Skeletal muscle satellite cell (primary cell): Measurements from ENCODE around the gene ETV1.

Experiments used
- H3K27me3 ChIP-seq: 2 replicates; pipeline ENCODE4 v1.7.0; 2013; ENCODE audit warnings: low read length; ENCODE audit not compliant: control insufficient read depth, insufficient read depth
- H3K36me3 ChIP-seq: 2 replicates; pipeline ENCODE4 v1.7.0; 2013; ENCODE audit warnings: mild to moderate bottlenecking, control low read depth, low read length; ENCODE audit not compliant: insufficient read depth
- H3K4me1 ChIP-seq: 2 replicates; pipeline ENCODE4 v1.7.0; 2013; ENCODE audit warnings: low read length; ENCODE audit not compliant: control insufficient read depth, insufficient read depth
- H3K4me2 ChIP-seq: 2 replicates; pipeline ENCODE4 v1.7.0; 2013; ENCODE audit warnings: mild to moderate bottlenecking, low read length
- H3K4me3 ChIP-seq: 2 replicates; pipeline ENCODE4 v1.7.0; 2013; ENCODE audit warnings: low read length
- H3K9ac ChIP-seq: 2 replicates; pipeline ENCODE4 v1.7.0; 2013; ENCODE audit warnings: mild to moderate bottlenecking, low read depth, low read length, moderate library complexity
- H3K9me3 ChIP-seq: replicated peaks from 2 replicates; pipeline ENCODE4 v1.7.0; 2013; ENCODE audit warnings: mild to moderate bottlenecking, control low read depth, low read length

ETV1 gene

DNA sequence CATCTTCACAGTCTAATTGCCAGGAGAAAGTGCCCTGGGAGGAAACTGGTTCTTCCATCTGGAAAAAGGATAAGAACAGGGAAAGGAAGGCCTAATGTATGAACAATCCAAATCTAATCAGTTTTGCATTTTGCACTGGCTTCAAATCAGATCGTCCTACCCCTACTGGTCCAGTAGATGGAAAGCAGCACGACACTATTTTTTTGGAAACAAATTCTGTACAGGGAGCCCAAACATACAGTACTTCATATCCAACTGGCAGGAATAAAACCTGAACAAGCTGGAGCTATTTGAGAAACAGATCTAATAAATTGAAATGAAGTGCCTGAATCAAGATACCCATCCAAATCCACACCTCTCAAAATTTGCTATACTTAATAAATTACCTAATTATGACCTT is 36.5 kb downstream of the ETV1 start:
- Histone ChIP-seq H3K9ac (no peak overlapping the region), H3K4me1 (no peaks in the 10 kb centered on the region), H3K9me3 (no peaks in the 10 kb centered on the region), H3K27me3 (no peaks in the 10 kb centered on the region), H3K4me3 (no peak overlapping the region), H3K4me2 (no peak overlapping the region), H3K36me3 (no peaks in the 10 kb centered on the region)

DNA sequence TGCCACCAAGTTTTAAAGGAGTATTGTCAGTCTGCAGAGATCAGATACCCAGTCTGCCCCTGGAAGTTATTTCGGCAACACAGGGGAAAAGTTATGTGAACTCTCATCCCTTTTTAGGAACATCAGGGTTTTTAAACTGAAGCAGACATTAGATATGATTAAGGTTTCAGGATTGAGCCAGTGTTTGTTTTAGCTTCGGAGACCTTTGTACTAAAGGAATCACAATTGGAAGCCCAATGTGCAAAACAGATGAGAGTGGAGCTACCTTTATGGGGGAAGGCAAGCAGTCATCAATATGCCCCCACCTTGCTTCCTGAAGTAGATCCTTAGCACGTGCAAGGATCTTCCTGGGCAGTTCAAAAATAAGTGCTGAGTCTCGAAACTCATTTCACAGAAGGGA is 39.5 kb downstream of the ETV1 start:
- no peak overlapping the region for H3K4me2 ChIP-seq
- no peaks in the 10 kb centered on the region for H3K9me3 ChIP-seq
- H3K27me3 ChIP-seq = no peaks in the 10 kb centered on the region
- H3K4me1 ChIP-seq = peaks cover 10% of the 10 kb centered on the region
- no peaks in the 10 kb centered on the region for H3K36me3 ChIP-seq
- no peak overlapping the region for H3K4me3 ChIP-seq
- H3K9ac ChIP-seq = no peak overlapping the region

DNA sequence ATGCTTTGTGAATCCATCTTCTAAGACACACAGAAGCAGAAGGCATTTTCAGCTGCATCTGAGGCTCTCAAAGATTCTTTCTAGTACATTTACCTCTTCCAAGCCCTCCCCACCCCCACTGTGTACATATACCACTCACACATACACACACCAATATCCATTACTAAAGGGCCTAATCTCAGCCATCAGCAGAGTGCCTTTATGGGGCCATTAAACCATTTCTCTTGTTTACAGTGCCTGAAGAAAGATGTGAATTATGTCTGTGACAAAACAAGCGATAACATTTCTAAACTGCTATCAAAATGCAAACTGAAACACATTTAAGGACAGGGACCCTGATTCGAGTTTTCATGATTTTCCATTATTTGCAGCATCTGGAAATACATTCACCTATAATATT is 40.0 kb downstream of the ETV1 start:
- Histone ChIP-seq H3K4me3 (no peak overlapping the region), H3K9ac (no peak overlapping the region), H3K9me3 (no peaks in the 10 kb centered on the region), H3K27me3 (no peaks in the 10 kb centered on the region), H3K36me3 (no peaks in the 10 kb centered on the region), H3K4me1 (peaks cover 10% of the 10 kb centered on the region), H3K4me2 (no peak overlapping the region)

DNA sequence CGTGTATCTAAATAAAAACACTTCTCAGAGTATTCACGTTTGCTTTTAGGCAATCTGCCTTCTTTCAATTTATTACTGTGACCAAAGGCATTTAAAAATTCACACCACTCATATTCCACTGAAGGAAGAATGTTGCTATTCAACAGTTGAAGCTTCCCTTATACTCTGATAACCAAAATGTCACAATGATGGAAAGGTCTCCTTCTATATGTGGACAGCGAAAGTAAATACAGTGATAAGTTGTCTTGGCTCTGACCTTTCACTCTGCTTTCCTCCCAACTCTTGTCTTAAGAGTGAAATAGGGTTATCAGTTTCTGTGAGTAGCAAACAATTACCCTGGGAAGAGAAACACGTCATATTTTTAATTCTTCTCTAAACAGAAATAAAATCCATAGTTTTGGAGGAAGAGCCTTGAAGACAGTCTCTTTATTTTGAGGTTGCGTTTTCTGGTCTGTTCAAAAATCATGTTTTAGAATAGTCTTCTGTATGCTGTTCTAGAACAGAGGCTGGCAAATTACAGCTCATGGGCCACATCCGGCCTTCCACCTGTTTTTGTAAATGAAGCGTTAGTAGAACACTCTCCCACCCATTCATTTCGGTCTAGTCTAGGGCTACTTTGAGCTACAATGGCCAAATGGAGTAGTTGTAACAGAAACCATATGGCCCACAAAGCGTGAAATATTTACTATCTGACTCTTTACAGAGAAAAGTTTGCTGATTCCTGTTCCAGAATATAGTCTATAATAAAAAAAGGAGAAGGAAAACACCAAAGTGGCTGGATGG is 41.3 kb downstream of the ETV1 start:
- no peaks in the 10 kb centered on the region for H3K36me3 ChIP-seq
- no peaks in the 10 kb centered on the region for H3K27me3 ChIP-seq
- no peak overlapping the region for H3K4me2 ChIP-seq
- H3K9me3 ChIP-seq = no peaks in the 10 kb centered on the region
- no peak overlapping the region for H3K4me3 ChIP-seq
- no peak overlapping the region for H3K9ac ChIP-seq
- H3K4me1 ChIP-seq = peaks cover 10% of the 10 kb centered on the region

DNA sequence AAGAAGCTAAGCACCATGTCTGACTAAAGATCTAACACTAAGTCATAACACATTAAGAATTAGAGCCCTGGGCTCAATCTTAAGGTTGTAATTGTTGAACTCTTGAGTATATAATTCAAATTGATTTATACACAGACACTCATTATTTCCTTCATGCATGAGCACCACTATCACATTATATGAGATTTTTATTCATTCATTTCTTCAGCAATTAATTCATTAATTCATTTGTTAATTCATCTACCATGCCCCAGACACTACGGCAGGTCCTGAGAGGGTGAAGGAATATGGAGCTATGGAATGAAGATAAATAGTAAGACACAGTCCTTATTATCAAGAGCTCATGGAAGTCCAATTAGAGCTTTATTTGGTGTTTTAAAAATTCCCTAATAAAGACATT is 41.9 kb downstream of the ETV1 start:
- Histone ChIP-seq H3K27me3 (no peaks in the 10 kb centered on the region), H3K36me3 (no peaks in the 10 kb centered on the region), H3K4me2 (no peak overlapping the region), H3K9ac (no peak overlapping the region), H3K4me1 (peaks cover 10% of the 10 kb centered on the region), H3K4me3 (no peak overlapping the region), H3K9me3 (no peaks in the 10 kb centered on the region)

DNA sequence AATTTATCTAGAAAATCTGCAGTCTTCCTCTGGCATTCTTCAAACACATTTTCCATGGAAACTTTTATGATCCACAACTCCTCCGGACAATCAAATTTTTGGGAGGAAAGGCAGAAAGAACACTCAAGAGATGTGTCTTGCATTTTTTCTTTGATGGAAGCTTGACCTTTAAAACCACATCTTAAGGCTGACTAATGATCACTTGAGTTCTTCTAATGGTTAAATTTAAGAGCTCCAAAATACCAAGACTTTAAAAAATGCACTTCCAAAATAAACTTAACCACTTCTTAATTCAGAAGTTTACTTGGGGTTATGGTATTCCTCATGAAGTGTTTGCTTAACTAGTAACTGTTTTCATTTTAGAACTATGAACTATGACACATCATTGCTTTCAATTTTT is 43.3 kb downstream of the ETV1 start:
- no peaks in the 10 kb centered on the region for H3K36me3 ChIP-seq
- H3K27me3 ChIP-seq = no peaks in the 10 kb centered on the region
- peak overlapping the region; percentile 64 for H3K4me2 ChIP-seq
- H3K4me3 ChIP-seq = peak overlapping the region; percentile 56
- H3K9ac ChIP-seq = peak overlapping the region; percentile 10
- H3K9me3 ChIP-seq = no peaks in the 10 kb centered on the region
- H3K4me1 ChIP-seq = peaks cover 10% of the 10 kb centered on the region

DNA sequence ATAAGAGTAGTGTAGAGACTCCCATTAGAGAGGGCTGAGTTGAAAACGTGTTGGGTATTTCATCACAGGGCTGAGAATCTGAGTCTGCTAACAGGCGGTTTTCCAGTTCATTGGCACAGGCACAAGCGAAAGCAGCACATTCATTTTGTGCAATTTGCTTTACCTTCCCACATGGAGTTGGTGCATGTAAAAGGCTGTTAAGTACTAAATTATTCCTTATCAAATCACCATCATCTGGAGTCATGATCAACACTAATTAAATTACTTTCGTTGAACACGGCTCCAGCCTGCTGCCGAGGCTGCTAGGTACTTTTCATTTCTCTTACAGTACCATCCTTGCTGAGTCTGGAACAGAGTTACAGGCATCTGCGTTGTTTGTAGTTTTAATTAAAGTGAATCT is 43.8 kb downstream of the ETV1 start:
- Histone ChIP-seq H3K36me3 (no peaks in the 10 kb centered on the region), H3K4me3 (peak overlapping the region; percentile 56), H3K4me1 (peaks cover 10% of the 10 kb centered on the region), H3K9me3 (no peaks in the 10 kb centered on the region), H3K27me3 (no peaks in the 10 kb centered on the region), H3K9ac (peak overlapping the region; percentile 10), H3K4me2 (peak overlapping the region; percentile 64)

DNA sequence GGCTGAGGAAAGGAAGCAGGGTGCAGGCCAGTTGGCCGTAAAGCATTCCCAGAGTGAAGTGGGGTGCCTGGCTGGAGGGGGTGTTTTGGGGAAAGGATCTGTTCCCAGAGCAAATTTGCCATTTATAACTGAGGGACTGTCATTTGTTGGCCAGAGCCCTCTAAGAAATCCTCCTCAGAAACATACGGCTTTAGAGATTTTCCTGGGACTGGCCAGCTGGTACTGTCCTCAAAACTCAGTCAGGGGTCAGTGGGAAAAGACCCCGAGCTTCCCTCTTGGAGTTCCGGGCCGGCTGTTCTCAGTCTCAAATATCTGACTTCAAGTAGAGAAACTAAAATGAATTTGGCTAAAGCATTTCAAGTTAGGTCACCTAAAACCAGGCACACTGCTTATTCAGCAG is 55.9 kb downstream of the ETV1 start:
- Histone ChIP-seq H3K27me3 (no peaks in the 10 kb centered on the region), H3K36me3 (peaks cover 10% of the 10 kb centered on the region), H3K4me3 (no peak overlapping the region), H3K4me2 (no peak overlapping the region), H3K9ac (no peak overlapping the region), H3K9me3 (no peaks in the 10 kb centered on the region), H3K4me1 (no peaks in the 10 kb centered on the region)

DNA sequence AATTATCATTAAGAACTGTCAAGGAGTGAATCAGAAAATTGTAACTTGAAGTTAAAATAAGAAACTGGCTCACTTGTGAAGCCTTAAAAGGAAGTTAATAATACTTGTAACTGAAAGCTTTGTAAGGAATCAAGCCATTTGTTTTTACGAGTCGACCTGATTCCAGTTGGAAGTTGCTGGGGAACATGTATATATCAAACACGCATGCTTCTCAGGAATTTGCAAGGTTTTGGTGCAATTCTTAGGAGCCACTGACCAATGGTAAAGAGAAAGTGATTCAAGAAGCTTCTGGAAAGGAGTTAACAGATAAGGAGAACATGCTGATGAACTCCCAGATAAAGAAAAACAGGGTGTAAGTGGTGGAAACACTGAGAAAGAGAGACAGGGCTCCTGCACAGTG is 56.4 kb downstream of the ETV1 start:
- H3K9me3 ChIP-seq = no peaks in the 10 kb centered on the region
- H3K36me3 ChIP-seq = peaks cover 10% of the 10 kb centered on the region
- no peaks in the 10 kb centered on the region for H3K4me1 ChIP-seq
- H3K27me3 ChIP-seq = no peaks in the 10 kb centered on the region
- H3K4me2 ChIP-seq = no peak overlapping the region
- no peak overlapping the region for H3K9ac ChIP-seq
- no peak overlapping the region for H3K4me3 ChIP-seq

DNA sequence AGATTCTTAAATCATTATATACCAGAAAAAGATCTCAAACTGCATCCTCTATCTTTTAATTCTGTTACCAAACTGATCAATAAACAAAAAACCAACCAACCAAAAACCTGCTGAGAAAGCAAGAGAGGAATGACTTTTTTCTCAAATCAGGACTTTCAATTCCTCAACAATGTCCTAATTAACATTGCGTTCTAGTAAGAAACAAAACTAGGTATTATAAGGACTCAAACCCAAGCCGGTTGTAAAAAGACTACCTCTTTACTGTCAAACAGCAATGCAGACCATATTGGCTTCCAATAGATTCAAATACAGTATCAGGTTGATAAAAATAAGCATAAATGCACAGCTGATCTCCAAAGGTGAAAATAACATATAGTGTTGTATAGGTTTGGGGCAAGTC is 57.3 kb downstream of the ETV1 start:
- no peaks in the 10 kb centered on the region for H3K4me1 ChIP-seq
- H3K9me3 ChIP-seq = no peaks in the 10 kb centered on the region
- peaks cover 10% of the 10 kb centered on the region for H3K36me3 ChIP-seq
- no peak overlapping the region for H3K4me3 ChIP-seq
- no peak overlapping the region for H3K4me2 ChIP-seq
- no peak overlapping the region for H3K9ac ChIP-seq
- H3K27me3 ChIP-seq = no peaks in the 10 kb centered on the region

DNA sequence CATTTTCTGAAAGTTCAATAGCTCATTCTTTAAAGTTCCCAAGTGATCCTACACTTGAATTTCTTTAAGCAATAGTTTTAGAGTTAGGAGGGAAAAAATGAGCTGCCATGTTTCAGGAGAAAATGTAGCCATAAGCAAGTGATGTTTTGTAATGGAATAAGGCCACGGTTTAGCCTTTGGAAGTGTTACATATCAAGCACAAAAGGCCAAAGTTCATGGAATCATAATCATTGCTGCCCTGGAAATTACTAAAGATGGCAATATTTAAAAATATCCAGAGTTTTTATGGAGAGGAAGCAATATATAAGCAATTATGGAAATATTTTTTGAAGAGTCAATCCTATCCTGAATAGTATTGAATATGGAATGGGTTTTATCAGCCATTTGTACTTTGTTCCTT is 68.4 kb downstream of the ETV1 start:
- Histone ChIP-seq H3K27me3 (no peaks in the 10 kb centered on the region), H3K9me3 (no peaks in the 10 kb centered on the region), H3K4me1 (peaks cover 22% of the 10 kb centered on the region)

DNA sequence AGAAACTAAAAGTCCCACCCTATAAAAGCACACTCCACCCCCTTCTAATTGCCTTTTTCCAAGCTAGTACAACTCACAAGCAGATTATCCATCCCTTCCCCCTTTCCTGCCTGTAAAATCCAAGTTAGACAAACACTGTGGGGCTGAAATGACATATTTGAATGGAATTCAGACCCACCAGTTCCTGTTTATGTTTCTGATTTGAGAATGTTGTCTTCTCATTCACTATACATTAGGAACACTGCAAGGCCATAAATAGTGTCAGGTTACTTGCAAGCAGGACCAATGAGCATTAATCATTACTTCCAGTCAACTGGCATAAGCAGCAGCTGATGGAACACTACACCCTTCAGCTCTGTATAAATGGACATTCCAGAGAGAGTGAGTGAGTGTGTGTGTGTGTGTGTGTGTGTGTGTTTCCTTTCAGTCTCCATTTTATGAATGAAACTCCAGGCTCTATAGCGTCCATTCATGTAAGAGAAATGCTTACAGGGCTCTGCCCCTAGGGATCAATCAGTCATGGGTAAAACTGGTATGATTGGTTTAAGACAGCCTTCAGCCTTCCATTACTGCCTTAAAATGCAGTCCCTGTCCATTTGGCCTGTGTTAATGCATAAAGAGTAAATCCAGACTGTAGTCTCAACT is 69.3 kb downstream of the ETV1 start:
- Histone ChIP-seq H3K36me3 (no peaks in the 10 kb centered on the region), H3K9ac (peak overlapping the region; percentile 81), H3K9me3 (no peaks in the 10 kb centered on the region), H3K27me3 (no peaks in the 10 kb centered on the region), H3K4me3 (peak overlapping the region; percentile 14), H3K4me2 (peak overlapping the region; percentile 67), H3K4me1 (peaks cover 22% of the 10 kb centered on the region)

More for the DNA sequence above, 68.4 kb downstream of the ETV1 start:
- Histone ChIP-seq H3K9ac (peak overlapping the region; percentile 51), H3K36me3 (no peaks in the 10 kb centered on the region), H3K4me2 (no peak overlapping the region), H3K4me3 (no peak overlapping the region)
